H1 (cell line): ENCODE measurements around the gene KRTAP9-7. TPM values are rescaled to one million over a fixed set of nuclear protein-coding genes. Genes with fewer than 3 reads are reported as not detected.

ENCODE experiments used
- CTCF ChIA-PET: fragments of 300-600 bp; sonication (Branson Sonifier 250); formaldehyde crosslinking; loops from one replicate; lab custom pipeline; 2021; ENCODE audit not compliant: partially characterized antibody; lab: Charles Lee
- POLR2A ChIA-PET: fragments of 300-600 bp; sonication (Branson Sonifier 250); formaldehyde crosslinking; loops from one replicate; lab custom pipeline; 2021; ENCODE audit warnings: inconsistent platforms; ENCODE audit not compliant: partially characterized antibody; lab: Charles Lee
- DNase-seq, 2 experiments: peaks; one replicate each; pipeline versions ENCODE4 v3.0.0 to v3.0.0-alpha.2; 2010 to 2022; ENCODE audit warnings: low spot score in 2 of 2, low read depth in 1 of 2, mixed read lengths in 1 of 2
- FAIRE-seq: peaks from 2 replicates; lab custom pipeline; 2011; peaks lifted over from hg19 to GRCh38; lab: Jason Lieb, UNC
- H2AFZ ChIP-seq: 2 replicates; pipeline ENCODE4 v1.8.1; 2012; ENCODE audit warnings: low read length, inconsistent platforms
- H2AK5ac ChIP-seq: 2 replicates; pipeline ENCODE4 v1.6.1; 2013; ENCODE audit warnings: low read depth, low read length
- H2BK120ac ChIP-seq: replicated peaks from 2 replicates; pipeline ENCODE3; 2013; ENCODE audit warnings: low read depth, low read length, inconsistent platforms
- H2BK12ac ChIP-seq: 2 replicates; pipeline ENCODE4 v1.6.1; 2013; ENCODE audit warnings: low read depth, low read length
- H2BK15ac ChIP-seq: 2 replicates; pipeline ENCODE4 v1.6.1; 2013; ENCODE audit warnings: low read length
- H2BK20ac ChIP-seq: 2 replicates; pipeline ENCODE4 v1.6.1; 2013; ENCODE audit warnings: low read length
- H2BK5ac ChIP-seq: 2 replicates; pipeline ENCODE4 v1.6.1; 2013; ENCODE audit warnings: low read depth, low read length
- H3K14ac ChIP-seq: 2 replicates; pipeline ENCODE4 v1.6.1; 2013; ENCODE audit warnings: inconsistent platforms; ENCODE audit not compliant: insufficient read length
- H3K18ac ChIP-seq: 2 replicates; pipeline ENCODE4 v1.6.1; 2013; ENCODE audit warnings: low read length; ENCODE audit errors: extremely low read depth
- H3K23ac ChIP-seq: 2 replicates; pipeline ENCODE4 v1.6.1; 2013; ENCODE audit warnings: inconsistent platforms; ENCODE audit not compliant: insufficient read length
- H3K23me2 ChIP-seq: 2 replicates; pipeline ENCODE4 v1.6.1; 2013; ENCODE audit warnings: low read depth, low read length
- H3K27ac ChIP-seq: 2 replicates; pipeline ENCODE4 v1.6.1; 2011; ENCODE audit warnings: low read depth, low read length, inconsistent platforms
- H3K27me3 ChIP-seq, 4 experiments: replicated peaks in 1 of 4; 1 replicate in 1 of 4; 2 replicates in 3 of 4; pipeline versions ENCODE4 v1.6.1 to v1.8.1; 2011 to 2013; ENCODE audit warnings: low read length in 3 of 4, mild to moderate bottlenecking in 3 of 4, inconsistent platforms in 2 of 4, mixed read lengths in 2 of 4, moderate library complexity in 1 of 4; ENCODE audit not compliant: control insufficient read depth in 3 of 4, insufficient read depth in 3 of 4; ENCODE audit errors: extremely low read depth in 1 of 4
- H3K36me3 ChIP-seq, 4 experiments: 2 replicates each; pipeline versions ENCODE4 v1.6.1 to v1.8.1; 2011 to 2013; ENCODE audit warnings: mild to moderate bottlenecking in 4 of 4, low read length in 3 of 4, moderate library complexity in 2 of 4, control low read depth in 1 of 4, inconsistent platforms in 1 of 4; ENCODE audit not compliant: insufficient read depth in 4 of 4, control insufficient read depth in 2 of 4
- H3K4ac ChIP-seq: replicated peaks from 2 replicates; pipeline ENCODE3; 2013; ENCODE audit warnings: low read length, low read depth, mixed read lengths, inconsistent platforms; ENCODE audit not compliant: insufficient read length
- H3K4me1 ChIP-seq, 4 experiments: replicated peaks in 1 of 4; 1 replicate in 1 of 4; 2 replicates in 3 of 4; pipeline versions ENCODE4 v1.6.1 to v1.8.1; 2011 to 2013; ENCODE audit warnings: low read length in 3 of 4, inconsistent platforms in 2 of 4, mixed read lengths in 1 of 4; ENCODE audit not compliant: insufficient read depth in 4 of 4, control insufficient read depth in 3 of 4
- H3K4me2 ChIP-seq, 2 experiments: 2 replicates each; pipeline versions ENCODE4 v1.6.1 to v1.8.1; 2011 to 2013; ENCODE audit warnings: low read depth in 2 of 2, low read length in 2 of 2, control low read depth in 1 of 2, inconsistent platforms in 1 of 2, mild to moderate bottlenecking in 1 of 2; ENCODE audit not compliant: insufficient read depth in 1 of 2
- H3K4me3 ChIP-seq, 4 experiments: fragments of 200-600, 300-600 bp in 1 of 4; sonication (generic), shearing (Covaris generic), sonication (Bioruptor Twin) in 1 of 4; 2 replicates each; pipeline versions ENCODE4 v1.5.1 to v1.8.1; 2011 to 2016; ENCODE audit warnings: low read length in 4 of 4, low read depth in 3 of 4, control low read depth in 2 of 4, inconsistent platforms in 2 of 4, mild to moderate bottlenecking in 2 of 4, mixed read lengths in 1 of 4, moderate library complexity in 1 of 4; ENCODE audit not compliant: insufficient read depth in 2 of 4; ENCODE audit errors: extremely low read depth in 1 of 4
- H3K56ac ChIP-seq: replicated peaks from 2 replicates; pipeline ENCODE3; 2013; ENCODE audit warnings: low read depth, mild to moderate bottlenecking, mixed read lengths, low read length, inconsistent platforms; ENCODE audit not compliant: insufficient read length
- H3K79me1 ChIP-seq: 2 replicates; pipeline ENCODE4 v1.6.1; 2013; ENCODE audit warnings: low read depth, low read length, control low read depth
- H3K79me2 ChIP-seq, 2 experiments: 2 replicates each; pipeline versions ENCODE4 v1.6.1 to v1.8.1; 2012 to 2013; ENCODE audit warnings: low read length in 2 of 2, mild to moderate bottlenecking in 2 of 2, inconsistent platforms in 1 of 2; ENCODE audit not compliant: insufficient read depth in 2 of 2, control insufficient read depth in 1 of 2
- H3K9ac ChIP-seq, 4 experiments: replicated peaks in 1 of 4; 1 replicate in 1 of 4; 2 replicates in 3 of 4; pipeline versions ENCODE4 v1.6.1 to v1.8.1; 2011 to 2013; ENCODE audit warnings: low read depth in 3 of 4, low read length in 3 of 4, control low read depth in 2 of 4, mild to moderate bottlenecking in 2 of 4, moderate library complexity in 2 of 4, inconsistent platforms in 1 of 4; ENCODE audit errors: extremely low read depth in 1 of 4
- H3K9me3 ChIP-seq, 2 experiments: 2 replicates each; pipeline versions ENCODE4 v1.6.1 to v1.8.1; 2012 to 2013; ENCODE audit warnings: mild to moderate bottlenecking in 2 of 2, moderate library complexity in 2 of 2, control low read depth in 1 of 2, inconsistent platforms in 1 of 2, low read depth in 1 of 2, low read length in 1 of 2, mixed read lengths in 1 of 2; ENCODE audit not compliant: insufficient read depth in 2 of 2
- H4K20me1 ChIP-seq, 2 experiments: replicated peaks in 1 of 2; 2 replicates each; pipeline versions ENCODE3 to v1.8.1; 2011 to 2013; ENCODE audit warnings: inconsistent platforms in 2 of 2, low read length in 2 of 2, mild to moderate bottlenecking in 1 of 2; ENCODE audit not compliant: insufficient read depth in 2 of 2, control insufficient read depth in 1 of 2
- H4K5ac ChIP-seq: 2 replicates; pipeline ENCODE4 v1.6.1; 2013; ENCODE audit warnings: low read length, low read depth, mixed read lengths, inconsistent platforms; ENCODE audit not compliant: insufficient read length
- H4K8ac ChIP-seq: 2 replicates; pipeline ENCODE4 v1.8.0; 2013; ENCODE audit warnings: mild to moderate bottlenecking, moderate library complexity, low read length, inconsistent platforms; ENCODE audit not compliant: insufficient read depth; ENCODE audit errors: extremely low read depth
- H4K91ac ChIP-seq: replicated peaks from 2 replicates; pipeline ENCODE3; 2013; ENCODE audit warnings: low read length, mixed read lengths, inconsistent platforms; ENCODE audit not compliant: insufficient read length
- HDAC6 ChIP-seq: IDR thresholded peaks from one replicate; pipeline ENCODE4 v1.7.1; 2012; ENCODE audit warnings: low read depth, mild to moderate bottlenecking, inconsistent platforms, low read length, moderate library complexity
- WGBS, 2 experiments: shearing (Covaris generic) in 1 of 2; methylation state at CpG; one replicate each; pipeline versions ENCODE4 v1.1.6 to v1.1.7; 2013 to 2015; ENCODE audit warnings: low lambda C conversion rate in 2 of 2, mixed read lengths in 2 of 2, inconsistent platforms in 1 of 2, low coverage in 1 of 2, missing lambda C conversion rate in 1 of 2; ENCODE audit not compliant: insufficient replicate concordance in 2 of 2, insufficient coverage in 1 of 2, insufficient read length in 1 of 2; ENCODE audit errors: extremely low coverage in 1 of 2, missing lambda C conversion rate in 1 of 2; 5-methylcytosine and 5-hydroxymethylcytosine counted together
- polyA plus RNA-seq, 7 experiments: library from polyadenylated mRNA; depleted of rRNA in 3 of 7; stranded (reverse) in 5 of 7; unstranded in 2 of 7; fragments of >200 nt in 5 of 7; fragments of 200-250 nt in 2 of 7; gene quantifications; 1 replicate in 5 of 7; 2 replicates in 1 of 7; 4 replicates in 1 of 7; pipeline versions ENCODE4 v1.2.1 to v1.2.3, GENCODE V29; 2011 to 2013; ENCODE audit warnings: missing spikeins in 2 of 7, mixed read lengths in 2 of 7
- total RNA-seq: library from RNA; stranded (reverse); fragmentation: NEBNext Ultra II Directional; extraction: Animal tissue kit (Norgen Biotek cat#: 25700); gene quantifications from 2 replicates; pipeline ENCODE4 v1.2.1, GENCODE V29; 2021

KRTAP9-7 gene
- total and polyA plus RNA-seq, 2 of the 8 experiments (the other 6 are each of a cell fraction or from before 2014, with no cell fraction given), result not detected

DNA sequence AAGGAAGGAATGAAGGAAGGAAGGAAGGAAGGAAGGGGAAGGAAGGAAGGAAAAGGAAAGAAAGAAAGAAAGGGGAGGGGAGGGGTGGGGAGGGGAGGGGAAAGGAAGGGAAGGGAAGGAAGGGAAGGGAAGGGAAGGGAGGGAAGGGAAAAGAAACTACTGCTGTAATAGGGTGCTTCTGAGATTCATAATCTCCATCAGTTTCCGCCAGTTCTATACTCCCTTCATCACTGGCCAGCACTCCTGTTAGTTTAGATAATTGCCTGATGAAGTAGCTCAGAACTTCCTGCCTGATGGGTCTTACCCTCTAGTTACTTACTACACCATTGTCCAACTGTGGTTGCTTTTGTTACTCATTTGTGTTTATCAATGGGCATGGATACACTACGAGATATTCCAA is 12.3 kb upstream of the KRTAP9-7 start:
- no peak overlapping the region for H2BK5ac ChIP-seq
- H3K36me3 ChIP-seq, result no peaks in the 10 kb centered on the region
- no peak overlapping the region for H2BK15ac ChIP-seq
- no peak overlapping the region for H3K27ac ChIP-seq
- CTCF ChIA-PET, result no interaction called here
- H2AFZ ChIP-seq, result no peak overlapping the region
- H3K79me1 ChIP-seq, result no peaks in the 10 kb centered on the region
- WGBS, 2 experiments, result 91% methylated on average over 2 of the region's 2 CpGs; no CpG with 5 or more reads in 1 of the 2 experiments
- H4K8ac ChIP-seq, result no peak overlapping the region
- H4K5ac ChIP-seq, result no peak overlapping the region
- H3K4me3 ChIP-seq, result no peak overlapping the region
- H3K9ac ChIP-seq, result no peak overlapping the region
- no peak overlapping the region for H3K23ac ChIP-seq
- no peak for FAIRE-seq
- no peaks in the 10 kb centered on the region for H3K4me1 ChIP-seq
- H3K27me3 ChIP-seq, result no peaks in the 10 kb centered on the region
- TF ChIP-seq HDAC6, result no peak
- TF ChIP-seq, all 59 proteins: peak for 0
- H3K9me3 ChIP-seq, result no peaks in the 10 kb centered on the region
- POLR2A ChIA-PET, result no interaction called here
- H3K79me2 ChIP-seq, result no peaks in the 10 kb centered on the region
- no peak overlapping the region for H3K56ac ChIP-seq
- H3K18ac ChIP-seq, result no peak overlapping the region
- H3K4ac ChIP-seq, result no peak overlapping the region
- no peak overlapping the region for H2BK120ac ChIP-seq
- H2BK20ac ChIP-seq, result no peak overlapping the region
- H4K20me1 ChIP-seq, result no peaks in the 10 kb centered on the region
- H3K23me2 ChIP-seq, result no peaks in the 10 kb centered on the region
- DNase-seq, result no peak
- H2BK12ac ChIP-seq, result no peak overlapping the region
- no peak overlapping the region for H3K4me2 ChIP-seq
- H4K91ac ChIP-seq, result no peak overlapping the region
- H3K14ac ChIP-seq, result no peak overlapping the region
- no peak overlapping the region for H2AK5ac ChIP-seq
